ENCODE results near the gene ID3. TPM values are rescaled to one million over a fixed set of nuclear protein-coding genes. Genes with fewer than 3 reads are reported as not detected.

ID3 gene
- total RNA-seq, 1 experiment from 2014 or later: 336 TPM

DNA sequence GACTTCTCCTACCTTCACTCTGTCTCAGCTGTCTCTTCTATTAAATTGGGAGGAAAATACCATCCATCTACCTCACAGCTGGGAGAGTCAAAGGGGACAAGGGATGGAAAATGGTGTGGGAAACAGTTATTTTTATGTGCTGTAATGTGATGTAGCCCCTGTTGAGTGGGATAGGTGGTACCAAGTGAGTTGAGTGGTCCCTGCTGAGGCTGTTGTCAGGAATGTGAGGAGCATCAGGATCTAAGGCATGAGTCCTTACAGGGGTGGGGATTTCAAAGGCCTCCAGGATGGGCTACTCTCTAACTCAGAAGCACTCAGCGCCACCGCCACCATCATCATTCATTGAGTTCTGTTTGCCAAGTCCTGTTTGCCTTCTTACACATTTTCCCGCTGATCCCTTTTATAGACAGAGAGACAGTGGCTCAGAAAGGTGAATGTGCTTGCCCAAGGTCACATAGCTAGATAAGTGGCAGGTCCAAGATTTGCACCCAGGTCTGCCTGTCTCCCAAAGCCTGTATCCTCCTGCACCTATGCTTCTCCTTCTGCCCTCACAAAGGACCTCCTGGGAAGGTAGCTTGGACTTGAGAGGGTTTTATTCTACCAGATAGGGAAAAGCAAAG, 4.6 kb upstream of the ID3 start:
- H3K27ac ChIP-seq: peak overlapping the region; percentile 99
- no peaks in the 10 kb centered on the region for H3K27me3 ChIP-seq
- H3K4me1 ChIP-seq: peaks cover 51% of the 10 kb centered on the region
- no peak for DNase-seq
- no peaks in the 10 kb centered on the region for H3K9me3 ChIP-seq (replicated peaks)
- H3K36me3 ChIP-seq: peaks cover under 1% of the 10 kb centered on the region; the same call in 1 of the 2 replicates
- no peak overlapping the region for H3K4me3 ChIP-seq

DNA sequence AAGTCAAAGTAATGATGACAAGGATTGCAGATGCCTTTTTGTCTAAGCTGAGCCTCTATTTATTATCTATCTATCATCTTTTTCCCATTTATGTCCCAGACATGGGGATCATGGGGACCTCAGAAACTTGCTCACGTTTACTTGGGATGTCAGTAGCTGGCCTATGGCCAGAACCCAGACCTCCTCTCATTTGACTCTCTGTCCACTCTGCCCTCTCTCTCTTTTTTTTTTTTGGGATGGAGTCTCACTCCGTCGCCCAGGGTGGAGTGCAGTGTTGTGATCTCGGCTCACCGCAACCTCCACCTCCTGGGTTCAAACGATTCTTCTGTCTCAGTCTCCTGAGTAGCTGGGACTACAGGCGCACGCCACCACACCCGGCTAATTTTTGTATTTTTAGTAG, 3.7 kb upstream of the ID3 start:
- H3K27me3 ChIP-seq: no peaks in the 10 kb centered on the region
- H3K36me3 ChIP-seq: peaks cover 9% of the 10 kb centered on the region
- H3K4me1 ChIP-seq: peaks cover 50% of the 10 kb centered on the region
- peak; percentile 61 to 70 for DNase-seq
- no peaks in the 10 kb centered on the region for H3K9me3 ChIP-seq (replicated peaks)
- H3K4me3 ChIP-seq: no peak overlapping the region; the same call in 1 of the 2 replicates
- peak overlapping the region; percentile 99 for H3K27ac ChIP-seq

DNA sequence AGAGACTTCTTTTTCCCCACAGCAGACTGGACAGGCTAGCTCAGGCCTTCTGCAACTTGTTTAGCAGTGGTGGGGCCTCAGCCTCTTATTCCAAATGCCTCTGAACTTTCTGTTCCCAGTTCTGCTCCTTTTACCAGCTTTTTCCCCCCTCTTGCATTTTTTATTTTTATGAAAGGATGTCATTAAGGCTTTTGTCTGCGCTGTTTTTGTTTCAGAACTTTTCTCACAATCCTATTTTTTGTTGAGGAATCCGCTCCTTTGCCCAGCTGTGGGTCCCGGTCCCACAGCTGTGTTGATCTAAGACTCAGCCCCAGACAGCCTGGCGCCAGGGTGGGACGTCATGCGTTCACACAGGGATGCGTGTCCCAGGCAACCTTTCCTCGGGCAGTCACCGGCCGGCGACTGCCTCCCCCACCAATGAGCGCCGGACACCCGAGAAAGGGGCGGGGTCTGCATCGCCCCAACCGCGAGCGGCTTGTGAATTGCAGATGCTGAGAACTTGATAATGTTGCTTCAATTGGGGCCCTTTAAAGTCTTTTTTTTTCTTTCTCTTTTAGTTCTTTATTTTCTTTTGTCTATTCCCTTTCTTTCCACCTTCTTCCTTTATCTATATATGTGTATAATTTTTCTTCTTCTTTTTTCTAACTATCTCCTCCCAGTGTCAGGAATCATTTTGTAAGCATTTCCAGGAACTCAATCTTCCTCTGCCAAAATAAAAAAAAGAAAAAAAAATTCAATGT, 3.0 kb upstream of the ID3 start:
- H3K4me1 ChIP-seq: peaks cover 45% of the 10 kb centered on the region
- H3K27ac ChIP-seq: peak overlapping the region; percentile 99
- H3K4me3 ChIP-seq: peak overlapping the region; percentile 14
- peaks cover 16% of the 10 kb centered on the region for H3K36me3 ChIP-seq
- peak; percentile 100 for DNase-seq
- no peaks in the 10 kb centered on the region for H3K27me3 ChIP-seq
- H3K9me3 ChIP-seq (replicated peaks): no peaks in the 10 kb centered on the region

DNA sequence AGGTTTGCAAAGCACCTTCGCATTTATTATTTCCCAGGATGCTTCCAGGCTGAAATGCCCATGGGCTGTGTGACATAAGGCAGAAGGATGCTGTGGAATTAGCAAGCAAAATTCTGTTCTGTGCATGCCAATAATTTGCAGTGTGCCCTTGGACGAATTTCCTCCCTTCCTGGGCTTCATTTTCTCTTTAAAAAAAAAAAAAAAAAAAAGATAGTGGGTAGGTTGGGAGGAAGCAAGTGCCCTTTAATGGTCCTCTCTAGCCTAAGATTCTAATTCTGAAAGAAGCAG, 2.5 kb upstream of the ID3 start:
- peak; percentile 58 to 75 for DNase-seq
- Histone ChIP-seq H3K9me3 (replicated peaks) (no peaks in the 10 kb centered on the region), H3K4me3 (peak overlapping the region; percentile 79), H3K4me1 (peaks cover 49% of the 10 kb centered on the region), H3K36me3 (peaks cover 21% of the 10 kb centered on the region), H3K27ac (peak overlapping the region; percentile 99), H3K27me3 (no peaks in the 10 kb centered on the region)

DNA sequence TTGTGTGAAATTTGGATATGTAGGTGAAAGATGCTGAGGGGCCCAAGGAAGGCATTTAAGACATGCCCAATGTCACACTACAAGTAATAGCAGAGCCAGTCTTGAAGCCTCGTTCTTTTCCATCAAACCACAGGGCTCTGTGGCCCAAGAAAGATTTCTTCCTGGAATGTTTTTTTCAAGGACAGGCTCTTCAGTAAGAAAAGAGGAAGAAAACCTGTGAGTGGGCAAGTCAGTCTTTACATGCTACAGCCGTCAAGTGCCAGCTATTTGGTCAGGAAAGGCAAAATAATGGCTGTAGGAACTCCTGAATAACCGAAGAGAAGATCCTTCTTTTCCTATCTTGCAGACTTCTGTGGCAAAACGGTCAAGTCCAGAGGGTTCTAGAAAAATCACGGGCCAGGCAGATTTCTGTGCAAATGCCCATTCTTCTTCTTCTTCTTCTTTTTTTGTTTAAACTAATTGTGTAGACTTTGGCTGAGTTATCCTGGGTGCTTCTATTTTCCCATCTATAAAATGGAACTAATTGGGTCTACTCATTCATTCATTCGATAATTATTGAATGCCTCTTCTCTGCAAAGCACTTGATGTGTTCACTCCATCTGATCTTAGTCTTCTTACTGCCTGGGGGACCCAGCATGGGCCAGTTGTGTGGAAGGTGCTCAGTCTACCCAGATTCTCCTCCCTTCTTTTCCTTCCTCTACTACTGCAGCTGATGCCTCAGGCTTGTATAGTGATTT, 1.9 kb upstream of the ID3 start:
- H3K27ac ChIP-seq: peak overlapping the region; percentile 99
- peaks cover 54% of the 10 kb centered on the region for H3K4me1 ChIP-seq
- peak overlapping the region; percentile 79 for H3K4me3 ChIP-seq
- peaks cover 21% of the 10 kb centered on the region for H3K36me3 ChIP-seq
- H3K9me3 ChIP-seq (replicated peaks): no peaks in the 10 kb centered on the region
- no peak for DNase-seq
- H3K27me3 ChIP-seq: no peaks in the 10 kb centered on the region

DNA sequence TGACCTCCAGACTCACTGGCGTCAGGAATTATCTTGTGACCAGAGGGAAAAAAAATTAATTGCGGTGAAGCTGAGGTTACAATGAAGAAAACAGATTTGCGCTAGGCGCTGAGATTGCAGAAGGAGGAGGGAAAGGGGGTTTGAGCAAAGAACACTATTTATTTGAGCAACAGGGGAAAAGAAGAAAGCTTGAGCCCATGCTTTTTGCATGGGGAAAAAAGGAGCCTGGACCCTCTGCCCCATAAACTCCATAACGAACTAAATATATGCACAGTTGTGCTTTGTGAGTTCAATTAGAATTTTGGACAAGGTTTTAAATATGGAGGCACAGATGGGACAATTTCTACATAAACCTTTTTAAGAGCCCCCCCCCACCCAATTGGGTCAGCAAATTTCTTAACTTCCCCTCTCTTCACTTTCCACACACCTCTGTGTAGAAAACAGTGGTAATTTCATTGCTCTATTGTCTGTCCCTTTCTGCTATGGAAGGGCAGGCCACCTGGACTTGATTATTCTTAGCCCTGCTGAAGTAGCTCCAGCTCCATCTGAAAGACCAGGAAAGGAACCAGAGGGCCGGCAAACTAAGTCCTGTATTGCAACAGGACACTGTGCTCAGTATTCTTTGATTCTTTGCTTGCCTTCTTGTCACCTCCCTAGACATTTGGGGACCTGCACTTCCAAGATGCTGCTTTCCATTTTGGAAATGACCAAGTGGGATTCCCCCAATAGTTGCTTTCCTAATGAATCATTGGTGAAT, 862 bp upstream of the ID3 start:
- Histone ChIP-seq H3K27ac (peak overlapping the region; percentile 99), H3K36me3 (peaks cover 21% of the 10 kb centered on the region), H3K4me1 (peaks cover 62% of the 10 kb centered on the region), H3K9me3 (replicated peaks) (no peaks in the 10 kb centered on the region), H3K4me3 (peak overlapping the region; percentile 79), H3K27me3 (no peaks in the 10 kb centered on the region)
- peak in 1 of 2 experiments; percentile 61 for DNase-seq

DNA sequence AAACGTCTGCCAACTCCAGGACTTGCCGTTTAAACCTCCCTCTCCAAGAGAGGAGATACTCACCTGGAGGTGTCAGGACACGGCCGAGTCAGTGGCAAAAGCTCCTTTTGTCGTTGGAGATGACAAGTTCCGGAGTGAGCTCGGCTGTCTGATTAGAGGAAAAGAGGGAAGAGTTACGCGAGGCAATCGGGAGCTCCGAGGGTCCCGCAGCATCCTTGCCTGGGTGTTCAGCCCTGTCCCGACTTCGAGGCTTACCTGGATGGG, 497 bp downstream of the ID3 start:
- DNase-seq: no peak
- Histone ChIP-seq H3K4me1 (peaks cover 51% of the 10 kb centered on the region), H3K27me3 (no peaks in the 10 kb centered on the region), H3K36me3 (peaks cover 21% of the 10 kb centered on the region), H3K27ac (peak overlapping the region; percentile 99), H3K4me3 (peak overlapping the region; percentile 79), H3K9me3 (replicated peaks) (no peaks in the 10 kb centered on the region)

DNA sequence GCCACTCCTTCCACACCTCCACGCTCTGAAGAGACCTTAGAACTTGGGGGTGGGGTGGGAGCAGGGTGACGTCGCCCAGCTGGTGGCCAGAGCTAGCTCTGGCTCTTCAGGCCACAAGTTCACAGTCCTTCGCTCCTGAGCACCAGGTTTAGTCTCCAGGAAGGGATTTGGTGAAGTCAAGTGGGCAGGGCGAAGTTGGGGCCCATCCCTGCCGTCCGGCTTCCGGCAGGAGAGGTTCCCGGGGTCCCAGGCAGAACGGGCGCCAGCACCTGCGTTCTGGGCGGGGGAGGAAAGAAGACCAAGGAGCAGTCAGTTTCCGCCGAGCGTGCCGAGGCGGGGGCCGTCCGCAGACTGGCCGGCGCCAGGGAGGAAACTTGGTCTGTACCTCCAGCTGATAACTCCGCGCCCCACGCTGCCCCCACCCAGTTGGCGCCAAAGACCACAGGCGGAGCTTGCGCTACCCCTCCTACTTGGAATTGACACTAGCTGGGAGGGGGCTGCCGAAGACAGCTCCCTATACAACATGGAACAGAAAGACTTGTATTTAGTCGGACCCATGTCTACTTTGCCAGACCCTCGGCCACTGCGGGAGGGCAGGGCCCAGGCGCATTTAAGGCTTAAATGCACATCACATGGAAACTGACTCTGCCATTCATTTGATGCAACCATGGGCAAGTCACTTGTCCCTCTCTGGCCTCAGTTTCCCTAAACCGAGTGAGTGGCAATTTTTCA, 995 bp downstream of the ID3 start:
- Histone ChIP-seq H3K27ac (peak overlapping the region; percentile 99), H3K4me3 (peak overlapping the region; percentile 79), H3K27me3 (no peaks in the 10 kb centered on the region), H3K9me3 (replicated peaks) (no peaks in the 10 kb centered on the region), H3K4me1 (peaks cover 50% of the 10 kb centered on the region), H3K36me3 (peaks cover 21% of the 10 kb centered on the region)
- peak; percentile 85 to 86 for DNase-seq

DNA sequence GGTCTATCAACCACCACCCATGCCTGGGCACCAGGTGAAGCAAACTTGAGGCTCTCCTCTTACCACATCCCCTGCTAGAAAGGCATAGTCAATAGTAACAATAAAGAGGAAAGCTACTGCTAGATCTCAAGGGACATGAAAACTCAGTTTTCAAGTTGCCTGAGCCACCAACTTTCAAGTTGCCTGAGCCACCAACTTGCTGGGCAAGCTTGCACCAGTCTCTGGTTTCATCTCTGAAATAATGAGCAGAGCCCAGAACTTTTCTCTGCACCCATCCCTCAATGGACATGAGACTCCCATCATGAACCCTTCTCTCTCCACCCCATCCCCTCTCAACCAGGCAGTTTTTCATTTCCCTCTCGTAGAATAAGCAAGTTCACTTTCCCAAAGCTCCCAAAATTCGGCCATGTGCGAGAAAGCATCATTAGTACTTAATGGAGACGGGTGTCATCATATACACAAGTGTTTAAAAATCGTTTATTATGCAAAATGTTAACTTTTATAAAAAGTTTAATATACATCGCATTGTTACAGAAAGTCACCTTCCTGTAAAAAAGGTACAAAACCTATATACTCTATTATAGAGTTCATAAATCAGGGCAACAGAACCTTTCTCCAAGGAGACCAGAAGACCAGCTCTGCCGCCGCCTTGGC, 1.7 kb downstream of the ID3 start:
- peak in 1 of 2 experiments; percentile 35 for DNase-seq
- H3K36me3 ChIP-seq: peaks cover 21% of the 10 kb centered on the region
- no peaks in the 10 kb centered on the region for H3K27me3 ChIP-seq
- no peaks in the 10 kb centered on the region for H3K9me3 ChIP-seq (replicated peaks)
- peak overlapping the region; percentile 99 for H3K27ac ChIP-seq
- H3K4me1 ChIP-seq: peaks cover 43% of the 10 kb centered on the region
- peak overlapping the region; percentile 79 for H3K4me3 ChIP-seq

DNA sequence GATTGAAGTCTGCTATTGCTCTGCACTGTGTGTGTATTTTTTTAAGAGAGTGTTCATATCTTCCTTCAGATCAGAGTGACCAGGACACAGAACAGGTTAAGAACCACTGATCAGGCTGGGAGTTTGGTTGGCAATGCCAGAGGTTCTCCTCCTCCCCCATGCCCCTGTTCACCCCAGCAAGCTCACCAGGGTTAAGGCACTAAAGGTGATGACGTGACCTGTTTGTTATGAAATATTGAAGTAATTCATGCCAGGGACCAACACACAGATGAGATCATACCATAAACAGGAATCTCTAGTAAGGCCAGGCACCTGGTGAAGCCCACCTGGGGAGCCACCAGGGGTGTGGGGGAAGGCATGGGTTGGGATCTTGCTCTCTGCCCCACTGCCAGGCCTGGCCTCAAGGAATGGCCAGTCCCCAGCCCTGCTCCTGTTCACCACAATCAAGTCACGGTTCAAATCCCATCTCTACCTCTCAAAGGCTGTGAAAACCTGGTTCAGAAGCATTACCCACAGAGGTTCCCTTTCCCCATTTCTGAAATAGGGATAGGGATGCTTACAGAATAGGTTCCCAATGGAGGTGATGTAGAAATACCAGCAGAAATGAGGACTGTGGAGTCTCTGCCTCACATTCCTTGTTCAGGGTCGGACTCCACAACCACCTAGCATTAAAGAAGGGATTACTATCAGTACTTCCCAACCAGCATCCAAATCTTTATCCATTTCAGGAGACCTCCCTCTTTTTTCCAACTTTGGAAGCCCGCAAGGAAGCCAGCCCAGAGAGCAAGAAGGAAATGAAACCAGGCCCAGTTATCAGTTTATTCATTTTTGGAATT, 2.4 kb downstream of the ID3 start:
- peak overlapping the region; percentile 79 for H3K4me3 ChIP-seq
- peak in 1 of 2 experiments; percentile 58 for DNase-seq
- peaks cover 48% of the 10 kb centered on the region for H3K4me1 ChIP-seq
- no peaks in the 10 kb centered on the region for H3K27me3 ChIP-seq
- H3K27ac ChIP-seq: peak overlapping the region; percentile 99
- H3K36me3 ChIP-seq: peaks cover 21% of the 10 kb centered on the region
- H3K9me3 ChIP-seq (replicated peaks): no peaks in the 10 kb centered on the region

DNA sequence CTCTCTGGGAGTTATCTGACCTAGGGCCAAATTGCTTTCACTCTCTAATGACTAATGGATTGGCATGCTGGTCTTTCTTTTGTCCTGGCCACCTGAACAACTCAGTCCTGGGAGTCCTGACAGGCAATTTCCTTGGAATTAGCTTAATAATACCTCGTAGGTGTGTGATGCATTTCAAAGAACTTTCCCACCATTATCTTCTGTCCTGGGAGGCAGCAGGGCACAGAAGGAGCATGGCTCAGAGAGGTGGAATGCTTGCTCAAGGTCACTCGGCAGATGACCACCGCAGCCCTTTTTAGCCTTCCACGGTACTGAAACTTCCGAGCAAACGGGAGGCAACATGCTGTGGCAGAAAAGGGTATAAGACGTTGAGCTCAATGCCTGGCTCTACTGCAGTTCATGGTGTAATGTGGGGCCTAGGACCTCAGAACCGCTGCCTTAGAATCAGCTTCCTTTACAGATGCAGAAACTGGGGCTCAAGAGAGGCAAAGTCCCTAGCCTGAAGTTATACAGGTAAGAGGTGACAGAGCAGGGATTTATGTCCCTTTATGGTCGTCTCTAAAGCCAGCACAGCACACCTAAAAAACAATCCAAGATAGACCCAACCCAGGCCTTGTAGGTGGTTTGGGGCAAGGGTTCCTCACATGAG, 3.2 kb downstream of the ID3 start:
- Histone ChIP-seq H3K9me3 (replicated peaks) (no peaks in the 10 kb centered on the region), H3K36me3 (peaks cover 21% of the 10 kb centered on the region), H3K27me3 (no peaks in the 10 kb centered on the region), H3K4me1 (peaks cover 47% of the 10 kb centered on the region), H3K4me3 (peak overlapping the region; percentile 79), H3K27ac (peak overlapping the region; percentile 99)
- DNase-seq: peak; percentile 68 to 73

DNA sequence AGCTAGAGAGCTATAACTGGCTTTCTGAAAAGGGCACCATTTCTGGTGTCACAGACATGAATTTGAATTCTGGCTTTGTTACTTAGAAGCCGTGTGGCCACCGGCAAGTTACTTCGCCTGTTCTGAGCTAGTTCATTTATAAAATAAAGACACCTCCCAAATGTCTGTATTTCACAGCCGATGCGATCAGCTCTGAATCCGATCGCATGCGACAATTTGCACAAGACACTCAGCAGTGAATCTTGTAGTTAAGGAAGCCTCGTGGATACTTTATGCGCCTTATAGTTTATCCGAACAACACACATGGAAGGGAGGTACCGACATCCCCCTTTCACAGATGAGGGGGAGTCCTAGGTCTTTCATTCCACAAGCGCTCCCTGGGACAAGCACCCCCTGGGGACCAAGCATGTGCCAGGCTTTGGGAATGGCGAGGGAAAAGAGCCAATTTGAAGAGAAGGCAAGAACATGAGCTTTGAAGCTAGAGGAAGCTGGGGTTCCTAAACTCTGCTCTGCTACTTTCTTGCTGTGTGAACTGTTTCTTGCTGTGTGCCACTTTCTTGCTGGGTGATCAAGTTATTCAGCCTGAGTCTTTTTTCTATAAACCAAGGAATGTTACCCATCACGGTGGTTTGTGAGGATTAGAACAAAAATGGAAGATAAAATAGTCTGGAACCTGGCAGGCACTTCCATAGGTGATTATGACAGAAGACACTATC, 3.9 kb downstream of the ID3 start:
- H3K27ac ChIP-seq: peak overlapping the region; percentile 99
- H3K4me1 ChIP-seq: peaks cover 40% of the 10 kb centered on the region
- H3K9me3 ChIP-seq (replicated peaks): no peaks in the 10 kb centered on the region
- peaks cover 21% of the 10 kb centered on the region for H3K36me3 ChIP-seq
- no peaks in the 10 kb centered on the region for H3K27me3 ChIP-seq
- peak overlapping the region; percentile 79 for H3K4me3 ChIP-seq
- peak; percentile 84 to 86 for DNase-seq
